HepG2 (cell line): Measurements from ENCODE around the gene FUT1. TPM values are rescaled to one million over a fixed set of nuclear protein-coding genes. Genes with fewer than 3 reads are reported as not detected.
A peak's percentile ranks its signal among the peaks of the same experiment; 100 is the strongest.

Experiments
- ASH2L ChIP-seq: fragments of 300-600, 200-600 bp; sonication (generic); IDR thresholded peaks from 2 replicates; pipeline ENCODE4 v1.7.0; 2017; ENCODE audit warnings: low read depth, mild to moderate bottlenecking, moderate library complexity, mixed read lengths, low read length; ENCODE audit not compliant: insufficient read length
- FOXO1 ChIP-seq: sonication (generic); formaldehyde crosslinking; IDR thresholded peaks from 2 replicates; pipeline ENCODE4 v1.4.0; 2020; ENCODE audit warnings: missing genetic modification reagents
- KDM2A ChIP-seq: sonication (generic); formaldehyde crosslinking; IDR thresholded peaks from 2 replicates; pipeline ENCODE4 v1.4.0; 2020; ENCODE audit warnings: low read depth, missing genetic modification reagents, borderline replicate concordance
- NCOA2 ChIP-seq: sonication (generic); formaldehyde crosslinking; IDR thresholded peaks from 2 replicates; pipeline ENCODE4 v1.8.0; 2022; ENCODE audit warnings: inconsistent platforms
- PHF5A ChIP-seq: IDR thresholded peaks from one replicate; pipeline ENCODE4 v1.6.1; 2018; ENCODE audit warnings: low read depth, missing genetic modification reagents; ENCODE audit not compliant: unreplicated experiment
- RORA ChIP-seq: sonication (generic); formaldehyde crosslinking; IDR thresholded peaks from 2 replicates; pipeline ENCODE4 v1.5.0; 2020; ENCODE audit warnings: mild to moderate bottlenecking, missing genetic modification reagents, moderate library complexity
- SPEN ChIP-seq: sonication (generic); formaldehyde crosslinking; IDR thresholded peaks from 2 replicates; pipeline ENCODE4 v1.5.1; 2020; ENCODE audit warnings: low read depth, mild to moderate bottlenecking, missing genetic modification reagents
- ZBTB10 ChIP-seq: sonication (generic); formaldehyde crosslinking; IDR thresholded peaks from 2 replicates; pipeline ENCODE4 v1.4.0; 2020; ENCODE audit warnings: missing genetic modification reagents, borderline replicate concordance
- ZBTB39 ChIP-seq: sonication (generic); formaldehyde crosslinking; IDR thresholded peaks from 2 replicates; pipeline ENCODE4 v1.5.0; 2020; ENCODE audit warnings: missing genetic modification reagents
- ZBTB4 ChIP-seq: sonication (generic); formaldehyde crosslinking; IDR thresholded peaks from 2 replicates; pipeline ENCODE4 v1.4.0; 2020; ENCODE audit warnings: missing genetic modification reagents, mild to moderate bottlenecking, borderline replicate concordance
- ZNF18 ChIP-seq: sonication (generic); formaldehyde crosslinking; IDR thresholded peaks from 2 replicates; pipeline ENCODE4 v1.8.0; 2022; ENCODE audit warnings: mild to moderate bottlenecking, missing genetic modification reagents; ENCODE audit not compliant: insufficient replicate concordance
- ZNF281 ChIP-seq: sonication (generic); formaldehyde crosslinking; IDR thresholded peaks from 2 replicates; pipeline ENCODE4 v1.4.0; 2020; ENCODE audit warnings: missing genetic modification reagents, borderline replicate concordance
- ZNF670 ChIP-seq: sonication (generic); formaldehyde crosslinking; IDR thresholded peaks from 2 replicates; pipeline ENCODE4 v1.8.0; 2022; ENCODE audit warnings: mild to moderate bottlenecking, missing genetic modification reagents, borderline replicate concordance
- polyA plus RNA-seq, 8 experiments: library from polyadenylated mRNA; depleted of rRNA in 3 of 8; stranded (reverse) in 7 of 8; unstranded in 1 of 8; fragments of >200 nt; fragmentation: Illumina TruSeq in 4 of 8; extraction: Trizol in 4 of 8; gene quantifications; 2 replicates each; pipeline versions ENCODE4 v1.2.1 to v1.2.3, GENCODE V29; 2011 to 2016; ENCODE audit warnings: low read depth in 4 of 8, missing spikeins in 1 of 8, mixed read lengths in 1 of 8; ENCODE audit not compliant: insufficient read depth in 1 of 8
- total RNA-seq, 5 experiments: library from RNA; depleted of rRNA; stranded (reverse); fragments of >200 nt; fragmentation: Illumina TruSeq; extraction: Trizol; gene quantifications; 2 replicates each; pipeline ENCODE4 v1.2.3, GENCODE V29; 2016; ENCODE audit warnings: low read depth in 1 of 5

Gene FUT1
- total and polyA plus RNA-seq, 2 of the 13 experiments (the other 11 are each of a cell fraction or from before 2014, with no cell fraction given): 0.07 to 1.1 TPM

GRCh38 chr19:48714759-48715675 lies 37.4 kb downstream of the FUT1 start (continued):
- TF ChIP-seq ZBTB39 (CRISPR knock-in tag): 0 out of 2 replicates have a peak, but pooled peaks have one; percentile 27
- no peak for TF ChIP-seq FOXO1 (CRISPR knock-in tag)
- TF ChIP-seq ZNF281 (CRISPR knock-in tag): 0 out of 2 replicates have a peak, but pooled peaks have one; percentile 45
- TF ChIP-seq ZNF670 (CRISPR knock-in tag): 0 out of 2 replicates have a peak, but pooled peaks have one; percentile 70
- TF ChIP-seq RORA: no peak
- TF ChIP-seq PHF5A: peak; percentile 50
- no peak for TF ChIP-seq ZBTB10 (CRISPR knock-in tag)
- peak; percentile 65 for TF ChIP-seq ZNF18
- TF ChIP-seq SPEN (CRISPR knock-in tag): peak; percentile 4; the same call in 1 of the 2 replicates
- no peak for TF ChIP-seq KDM2A (CRISPR knock-in tag)
- no peak for TF ChIP-seq ZBTB4 (CRISPR knock-in tag)
- peak; percentile 25 for TF ChIP-seq ASH2L
- TF ChIP-seq NCOA2 (CRISPR knock-in tag): no peak
